Ishikawa (cell line): ENCODE measurements around the gene SHISA3.

ENCODE experiments used
- CEBPB ChIP-seq: IDR thresholded peaks from 2 replicates; pipeline ENCODE4 v1.6.1; 2012
- CREB1 ChIP-seq: IDR thresholded peaks from 2 replicates; pipeline ENCODE4 v1.6.1; 2012; ENCODE audit warnings: low read depth
- EGR1 ChIP-seq: IDR thresholded peaks from 2 replicates; pipeline ENCODE4 v1.6.1; 2012
- EP300 ChIP-seq: IDR thresholded peaks from 2 replicates; pipeline ENCODE4 v1.6.1; 2012; ENCODE audit warnings: borderline replicate concordance
- FOXM1 ChIP-seq: IDR thresholded peaks from 2 replicates; pipeline ENCODE4 v1.6.1; 2012; ENCODE audit warnings: low read depth, borderline replicate concordance
- MAX ChIP-seq: IDR thresholded peaks from 2 replicates; pipeline ENCODE4 v1.6.1; 2012
- NFIC ChIP-seq: IDR thresholded peaks from 2 replicates; pipeline ENCODE4 v1.6.1; 2012
- RAD21 ChIP-seq: IDR thresholded peaks from 2 replicates; pipeline ENCODE4 v1.6.1; 2012; ENCODE audit warnings: low read depth
- TAF1 ChIP-seq: IDR thresholded peaks from 2 replicates; pipeline ENCODE4 v1.6.1; 2012; ENCODE audit warnings: low read depth, mild to moderate bottlenecking
- TCF12 ChIP-seq: IDR thresholded peaks from 2 replicates; pipeline ENCODE4 v1.6.1; 2012; ENCODE audit warnings: low read depth
- TEAD4 ChIP-seq: IDR thresholded peaks from 2 replicates; pipeline ENCODE4 v1.6.1; 2012
- USF1 ChIP-seq: IDR thresholded peaks from 2 replicates; pipeline ENCODE4 v1.6.1; 2012
- YY1 ChIP-seq: IDR thresholded peaks from 2 replicates; pipeline ENCODE4 v1.6.1; 2012; ENCODE audit warnings: low read depth
- TF ChIP-seq, protein P1 (sequence below): IDR thresholded peaks from 2 replicates; pipeline ENCODE4 v1.6.1; 2012; ENCODE audit warnings: low read depth, mild to moderate bottlenecking

GRCh38 chr4:42416017-42416416, 18.7 kb downstream of the SHISA3 start:
- no peak for TF ChIP-seq RAD21
- no peak for TF ChIP-seq EP300
- TF ChIP-seq EGR1: no peak
- no peak for TF ChIP-seq NFIC
- no peak for TF ChIP-seq CREB1
- no peak for TF ChIP-seq YY1
- no peak for TF ChIP-seq USF1
- TF ChIP-seq, protein P1, sequence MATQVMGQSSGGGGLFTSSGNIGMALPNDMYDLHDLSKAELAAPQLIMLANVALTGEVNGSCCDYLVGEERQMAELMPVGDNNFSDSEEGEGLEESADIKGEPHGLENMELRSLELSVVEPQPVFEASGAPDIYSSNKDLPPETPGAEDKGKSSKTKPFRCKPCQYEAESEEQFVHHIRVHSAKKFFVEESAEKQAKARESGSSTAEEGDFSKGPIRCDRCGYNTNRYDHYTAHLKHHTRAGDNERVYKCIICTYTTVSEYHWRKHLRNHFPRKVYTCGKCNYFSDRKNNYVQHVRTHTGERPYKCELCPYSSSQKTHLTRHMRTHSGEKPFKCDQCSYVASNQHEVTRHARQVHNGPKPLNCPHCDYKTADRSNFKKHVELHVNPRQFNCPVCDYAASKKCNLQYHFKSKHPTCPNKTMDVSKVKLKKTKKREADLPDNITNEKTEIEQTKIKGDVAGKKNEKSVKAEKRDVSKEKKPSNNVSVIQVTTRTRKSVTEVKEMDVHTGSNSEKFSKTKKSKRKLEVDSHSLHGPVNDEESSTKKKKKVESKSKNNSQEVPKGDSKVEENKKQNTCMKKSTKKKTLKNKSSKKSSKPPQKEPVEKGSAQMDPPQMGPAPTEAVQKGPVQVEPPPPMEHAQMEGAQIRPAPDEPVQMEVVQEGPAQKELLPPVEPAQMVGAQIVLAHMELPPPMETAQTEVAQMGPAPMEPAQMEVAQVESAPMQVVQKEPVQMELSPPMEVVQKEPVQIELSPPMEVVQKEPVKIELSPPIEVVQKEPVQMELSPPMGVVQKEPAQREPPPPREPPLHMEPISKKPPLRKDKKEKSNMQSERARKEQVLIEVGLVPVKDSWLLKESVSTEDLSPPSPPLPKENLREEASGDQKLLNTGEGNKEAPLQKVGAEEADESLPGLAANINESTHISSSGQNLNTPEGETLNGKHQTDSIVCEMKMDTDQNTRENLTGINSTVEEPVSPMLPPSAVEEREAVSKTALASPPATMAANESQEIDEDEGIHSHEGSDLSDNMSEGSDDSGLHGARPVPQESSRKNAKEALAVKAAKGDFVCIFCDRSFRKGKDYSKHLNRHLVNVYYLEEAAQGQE: no peak
- no peak for TF ChIP-seq TCF12
- no peak for TF ChIP-seq TAF1
- no peak for TF ChIP-seq TEAD4
- TF ChIP-seq MAX: no peak
- no peak for TF ChIP-seq CEBPB
- TF ChIP-seq FOXM1: no peak
